Activated CD8-positive, alpha-beta memory T cell treated with anti-CD3 and anti-CD28 coated beads, Interleukin-2, amount 50 U/mL, for 24 hours (primary cell): ENCODE data around the gene ARF1.

ENCODE experiments used
- DNase-seq: peaks from one replicate; pipeline ENCODE4 v3.0.0-alpha.2; 2020; ENCODE audit errors: extremely low read depth

The ARF1 gene

GRCh38 chr1:228147768-228148167, 65.3 kb downstream of the ARF1 start:
- DNase-seq = no peak

- no peak for DNase-seq
These were observed 65.8 kb downstream of the ARF1 start for GRCh38 chr1:228148196-228148861.
